CD4-positive, alpha-beta T cell treated with Interleukin-4 for 1 hour (primary cell): Measurements from ENCODE around the gene TTC3.
"Not testable (repeated sequence)": the region's sequence is repeated elsewhere in the genome, so short reads cannot be mapped to it uniquely, and the experiment has no call there.

Source experiments
- DNase-seq, 2 donors: peaks; one replicate each; pipeline ENCODE4 v3.0.0-alpha.2; 2020 to 2022

Gene TTC3

DNA sequence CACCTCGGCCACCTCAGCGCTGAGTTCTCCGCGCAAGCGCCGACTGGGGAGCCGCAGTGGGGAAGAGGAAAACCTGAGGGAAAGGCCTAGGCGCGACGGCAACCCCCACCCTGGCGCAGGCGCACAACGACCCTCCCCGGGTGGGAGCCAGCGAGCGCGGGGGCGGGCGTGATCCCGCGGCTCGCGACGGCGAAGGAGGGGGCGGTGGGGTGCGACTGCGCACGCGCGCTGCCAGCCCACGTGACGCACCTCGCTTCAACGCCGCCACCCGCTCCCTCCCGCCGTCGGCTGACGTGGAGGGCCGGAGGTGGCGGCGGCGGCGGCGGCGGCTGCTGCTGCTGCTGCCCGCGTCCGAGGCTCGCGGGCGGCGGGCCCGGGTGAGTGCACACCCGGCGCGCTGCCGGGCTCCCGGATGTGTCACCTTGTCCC, at the start of gene TTC3, which contains the start of gene PIGP:
TTC3 (plus strand) TSS at position 267 of the 429 bp plus-strand sequence. CDS start 14,004 bp downstream, outside the sequence.
PIGP (minus strand) TSS at position 84 of the 429 bp plus-strand sequence. CDS start 556 bp downstream, outside the sequence.
- DNase-seq, result peak; percentile 95

DNA sequence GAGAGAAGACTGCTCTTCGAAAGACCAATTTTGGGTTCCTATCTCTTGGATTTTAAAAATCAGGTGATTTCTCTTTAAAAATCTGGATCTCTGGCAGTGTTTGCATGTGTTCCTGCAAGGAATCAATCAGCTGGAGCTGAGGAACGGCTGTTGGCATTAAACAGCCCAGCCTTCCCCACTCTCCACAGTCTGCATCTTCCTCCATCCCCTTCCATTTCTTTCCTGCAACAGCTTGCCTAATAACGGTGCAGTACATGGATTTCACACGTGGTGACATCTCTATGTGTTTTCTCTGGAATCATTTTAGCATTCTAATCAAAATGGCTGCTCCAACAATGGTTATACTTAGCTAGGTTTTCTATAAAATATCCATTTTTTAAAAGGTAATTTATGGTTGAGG, 46.6 kb upstream of the TTC3 start:
- DNase-seq, result no peak

GRCh38 chr21:37028570-37028969, 44.5 kb upstream of the TTC3 start:
- DNase-seq, result no peak

DNA sequence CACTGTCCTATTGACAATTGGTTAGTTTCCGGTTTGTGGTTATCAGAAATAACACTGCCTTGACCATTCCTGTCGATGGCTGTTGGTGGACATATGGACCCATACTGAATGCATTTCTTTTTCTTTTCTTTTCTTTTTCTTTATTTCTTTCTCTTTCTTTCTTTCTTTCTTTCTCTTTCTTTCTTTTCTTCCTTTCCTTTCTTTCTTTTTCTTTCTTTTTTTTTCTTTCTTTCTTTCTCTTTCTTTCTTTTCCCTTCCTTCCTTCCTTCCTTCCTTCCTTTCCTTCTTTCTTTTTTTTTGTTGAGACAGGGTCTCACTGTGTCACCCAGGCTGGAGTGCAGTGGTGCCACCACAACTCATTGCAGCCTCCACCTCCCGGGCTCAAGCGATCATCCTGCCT, 42.2 kb upstream of the TTC3 start:
- DNase-seq, result no peak

DNA sequence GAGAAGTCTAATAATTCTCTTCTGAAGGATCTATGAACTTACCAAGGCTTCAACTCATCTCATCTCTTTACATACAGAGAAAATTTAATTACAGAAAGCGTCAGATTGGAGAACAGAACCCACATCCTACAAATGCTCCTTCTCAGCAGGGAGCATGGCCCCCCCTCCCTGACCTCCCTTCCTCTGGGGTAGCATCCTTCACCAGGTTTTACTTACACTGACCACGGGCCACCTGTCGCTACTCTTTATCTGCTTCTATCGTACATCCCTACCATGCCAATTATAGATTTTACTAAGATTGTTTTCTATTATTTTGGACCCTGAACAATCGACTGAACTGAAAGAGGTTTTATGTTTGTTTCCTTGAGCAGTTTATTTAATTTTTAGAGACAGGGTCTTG, 40.8 kb upstream of the TTC3 start:
- no peak for DNase-seq

- no peak for DNase-seq
These were observed 40.1 kb upstream of the TTC3 start for GRCh38 chr21:37032877-37033471.

GRCh38 chr21:37034394-37034793, 38.7 kb upstream of the TTC3 start:
- DNase-seq, result not testable (repeated sequence)

DNA sequence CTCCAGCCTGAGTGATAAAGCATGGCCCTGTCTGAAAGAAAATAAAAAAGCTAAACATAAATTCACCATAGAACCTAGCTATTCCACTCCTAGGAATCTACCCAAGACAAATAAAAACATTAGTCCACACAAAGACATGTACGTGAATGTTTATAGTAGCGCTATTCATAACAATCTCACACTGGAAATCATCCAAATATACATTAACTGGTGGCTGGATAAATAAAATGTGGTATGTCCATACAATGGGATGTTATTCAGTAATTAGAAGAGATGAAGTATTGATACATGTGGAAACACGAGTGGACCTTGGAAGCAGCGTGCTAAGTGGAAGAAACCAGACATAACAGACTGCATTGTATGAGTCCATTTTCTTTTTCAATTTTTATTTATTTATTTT, 36.9 kb upstream of the TTC3 start:
- no peak for DNase-seq

- no peak for DNase-seq
These were observed 33.5 kb upstream of the TTC3 start for GRCh38 chr21:37039411-37040075.

GRCh38 chr21:37040212-37040611, 32.8 kb upstream of the TTC3 start:
- DNase-seq, result no peak

GRCh38 chr21:37041706-37042271, 31.3 kb upstream of the TTC3 start:
- no peak for DNase-seq

- no peak for DNase-seq
These were observed 29.2 kb upstream of the TTC3 start for GRCh38 chr21:37043818-37044217.

GRCh38 chr21:37044643-37045042, 28.4 kb upstream of the TTC3 start:
- no peak for DNase-seq

- peak; percentile 12 to 19 for DNase-seq
These were observed 27.9 kb upstream of the TTC3 start for GRCh38 chr21:37045149-37045548.

DNA sequence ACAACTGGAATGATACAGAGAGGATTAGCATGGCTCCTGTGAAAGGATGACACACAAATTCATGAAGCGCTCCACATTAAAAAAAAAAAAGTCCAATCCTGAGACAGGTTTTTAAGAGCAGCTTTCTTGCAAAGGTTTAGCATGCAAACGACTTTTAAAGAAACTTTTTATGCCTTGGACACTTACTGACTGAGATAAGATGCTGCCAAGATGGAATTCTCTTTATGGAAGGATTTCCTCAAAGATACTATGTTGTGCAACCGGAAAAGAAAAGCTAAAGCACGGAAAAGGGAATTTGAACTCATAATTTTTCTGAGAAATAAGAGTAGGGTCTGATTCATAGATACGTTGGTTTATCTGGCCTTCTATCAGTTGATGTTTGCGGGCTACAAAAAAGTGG, 27.5 kb upstream of the TTC3 start:
- no peak for DNase-seq

GRCh38 chr21:37047079-37047478, 26.0 kb upstream of the TTC3 start:
- no peak for DNase-seq

DNA sequence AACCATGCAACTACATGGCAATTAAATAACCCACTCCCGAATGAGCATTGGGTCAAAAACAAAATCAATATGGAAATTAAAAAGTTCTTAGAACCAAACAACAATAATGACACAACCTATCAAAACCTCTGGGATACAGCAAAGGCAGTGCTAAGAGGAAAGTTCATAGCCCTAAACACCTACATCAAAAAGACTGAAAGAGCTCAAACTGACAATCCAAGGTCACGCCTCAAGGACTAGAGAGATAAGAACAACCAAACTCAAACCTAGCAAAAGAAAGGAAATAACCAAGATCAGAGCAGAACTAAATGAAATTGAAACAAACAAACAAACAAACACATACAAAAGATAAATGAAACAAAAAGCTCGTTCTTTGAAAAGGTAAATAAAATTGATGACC, 23.3 kb upstream of the TTC3 start:
- DNase-seq, result not testable (repeated sequence)

GRCh38 chr21:37055271-37055855, 17.7 kb upstream of the TTC3 start:
- no peak for DNase-seq

GRCh38 chr21:37057614-37058013, 15.4 kb upstream of the TTC3 start:
- no peak for DNase-seq

DNA sequence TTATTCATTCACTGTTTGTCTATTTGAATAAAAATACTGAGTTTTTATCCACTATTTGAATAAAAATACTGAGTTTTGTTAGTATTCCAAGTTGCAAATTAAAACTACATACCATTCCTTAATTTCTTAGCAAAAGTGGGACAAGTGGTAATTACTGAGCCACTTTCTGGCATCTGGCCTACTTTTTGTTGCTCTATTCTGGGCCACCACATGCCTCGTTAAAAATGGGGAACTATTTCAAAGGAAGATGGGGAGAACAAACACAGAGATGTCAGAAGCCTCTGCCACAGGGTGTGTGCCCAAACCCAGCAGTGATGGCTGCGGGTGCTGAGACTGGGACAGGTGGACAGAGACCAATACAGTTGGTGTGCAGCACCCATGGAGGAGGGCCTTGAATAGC, 14.8 kb upstream of the TTC3 start:
- no peak for DNase-seq

- DNase-seq, result no peak
These were observed 13.9 kb upstream of the TTC3 start for GRCh38 chr21:37059181-37059580.

GRCh38 chr21:37060296-37060695, 12.8 kb upstream of the TTC3 start:
- no peak for DNase-seq

DNA sequence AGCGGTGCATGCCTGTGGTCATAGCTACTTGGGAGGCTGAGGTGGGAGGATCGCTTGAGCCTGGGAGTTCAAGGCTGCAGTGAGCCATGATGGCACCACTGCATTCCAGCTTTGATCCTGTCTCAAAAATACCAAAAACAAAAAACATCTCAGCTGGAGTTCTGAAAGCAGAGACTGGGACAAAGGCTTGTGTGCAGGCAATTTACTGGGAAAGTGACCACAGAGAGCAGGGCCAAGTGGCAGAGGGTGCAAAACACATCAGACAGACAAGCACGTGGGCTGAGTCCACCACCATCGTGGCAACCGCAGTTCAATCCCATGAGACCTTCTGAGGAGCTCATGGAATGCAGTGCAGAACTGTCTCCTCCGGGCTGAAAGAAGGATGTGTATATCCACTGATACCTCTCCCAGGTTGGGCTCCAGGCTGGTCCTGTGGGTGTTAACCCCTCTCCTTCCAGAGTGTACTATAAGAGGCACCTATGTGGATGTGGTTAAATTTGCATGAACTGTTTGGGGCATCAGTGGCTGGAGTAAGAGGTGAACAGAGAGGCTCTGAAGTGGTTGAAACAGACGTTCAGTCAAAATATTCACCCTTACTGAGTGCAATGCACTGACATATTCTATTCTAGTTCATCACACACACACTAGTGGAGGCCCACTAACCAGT, 11.0 kb upstream of the TTC3 start:
- DNase-seq, result no peak

DNA sequence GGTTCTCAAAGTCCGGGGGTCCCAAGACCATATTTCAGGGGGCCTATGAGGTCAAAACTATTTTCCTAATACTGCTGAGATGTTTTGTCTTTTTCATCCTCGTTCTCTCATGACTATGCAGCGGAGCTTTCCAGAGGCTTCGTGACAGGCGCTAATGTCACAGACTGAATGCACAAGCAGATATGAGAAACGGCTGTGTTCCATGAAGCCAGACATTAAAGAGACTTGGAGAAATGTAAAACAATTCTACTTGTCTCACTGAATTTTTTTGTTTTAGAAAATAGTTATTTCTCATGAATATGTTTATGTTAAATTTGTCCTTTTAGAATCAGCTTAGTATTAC, 10.5 kb upstream of the TTC3 start:
- no peak for DNase-seq
